H1 (cell line): ENCODE measurements around the gene UQCC5.

Source experiments
- CEBPB ChIP-seq: IDR thresholded peaks from 2 replicates; pipeline ENCODE4 v1.6.1; 2012; ENCODE audit warnings: low read depth, low read length
- CTCF ChIP-seq, 3 experiments: IDR thresholded peaks; 1 replicate in 2 of 3; 2 replicates in 1 of 3; pipeline versions ENCODE4 v1.5.1 to v1.6.1; 2011; ENCODE audit warnings: low read length in 3 of 3, mild to moderate bottlenecking in 3 of 3, inconsistent platforms in 2 of 3, low read depth in 1 of 3, moderate library complexity in 1 of 3; ENCODE audit not compliant: insufficient read depth in 1 of 3; ENCODE audit errors: control extremely low read depth in 1 of 3
- KDM4A ChIP-seq: IDR thresholded peaks from one replicate; pipeline ENCODE4 v1.7.1; 2012; ENCODE audit warnings: low read depth, mild to moderate bottlenecking, moderate library complexity, low read length, inconsistent platforms; ENCODE audit not compliant: severe bottlenecking
- MAX ChIP-seq: IDR thresholded peaks from 2 replicates; pipeline ENCODE4 v1.6.1; 2012; ENCODE audit warnings: inconsistent platforms

- no peak for TF ChIP-seq CEBPB
- no peak for TF ChIP-seq CTCF (IDR thresholded peaks at IDR 0.05; ENCODE audit: control extremely low read depth in 1 of 3, insufficient read depth in 1 of 3, low read depth in 1 of 3, low read length in 3 of 3)
- TF ChIP-seq MAX: no peak
- TF ChIP-seq KDM4A: no peak
Observed at GRCh38 chr3:52531860-52532516, 4.4 kb upstream of the UQCC5 start.
